Pancreas (tissue), 10 donors: ENCODE results near the gene KCNMA1. TPM values are rescaled to one million over a fixed set of nuclear protein-coding genes. Genes with fewer than 3 reads are reported as not detected.

Experiments used
- ATAC-seq, 4 donors: fragments of 200-7000 bp; cut with Tn5 transposase; one replicate each; pipeline versions ENCODE4 v1.8.0 to v1.9.1; 2020; ENCODE audit warnings: mild to moderate bottlenecking in 4 of 4, moderate library complexity in 4 of 4
- DNase-seq, 6 donors: peaks; one replicate each; pipeline ENCODE4 v3.0.0-alpha.2; 2020
- FAIRE-seq: peaks from 2 replicates; lab custom pipeline; 2012; peaks lifted over from hg19 to GRCh38; lab: Jason Lieb, UNC
- H3K27ac ChIP-seq, 4 donors: fragments of 200-600 bp; sonication (generic); 1 replicate in 3 of 4; 2 replicates in 1 of 4; pipeline versions ENCODE4 v1.5.0 to v1.8.0; 2020
- H3K27me3 ChIP-seq, 4 donors: fragments of 200-600 bp; one replicate each; pipeline ENCODE4 v1.8.0; 2021
- H3K36me3 ChIP-seq, 3 donors: fragments of 200-600 bp; sonication (generic) in 1 of 3; one replicate each; pipeline versions ENCODE4 v1.5.0 to v1.8.0; 2020 to 2021
- H3K4me1 ChIP-seq, 3 donors: fragments of 200-600 bp; one replicate each; pipeline ENCODE4 v1.8.0; 2021
- H3K4me3 ChIP-seq, 4 donors: fragments of 200-600 bp; sonication (generic) in 2 of 4; one replicate each; pipeline versions ENCODE4 v1.5.0 to v1.8.0; 2020 to 2021
- H3K9me3 ChIP-seq, 4 donors: fragments of 200-600 bp; one replicate each; pipeline ENCODE4 v1.8.0; 2021
- WGBS, 2 donors: extraction: QIAGEN DNeasy Blood & Tissue Kit; methylation state at CpG; one replicate each; pipeline ENCODE4 v1.1.7; 2013; 5-methylcytosine and 5-hydroxymethylcytosine counted together
- intact Hi-C, 3 donors: fragments of 100-400 bp; cut with DNase I; formaldehyde crosslinking; loops; one replicate each; pipeline versions ENCODE4 v1.11.1 to v1.14.2; 2022
- polyA plus RNA-seq, 2 donors: library from polyadenylated mRNA; stranded (reverse); fragments of 200-250 nt; gene quantifications; one replicate each; pipeline ENCODE4 v1.2.3, GENCODE V29; 2013
- total RNA-seq, 6 donors: library from RNA; stranded (reverse); fragmentation: NEBNext Ultra II Directional in 4 of 6; extraction: Animal tissue kit (Norgen Biotek cat#: 25700) in 4 of 6; gene quantifications; one replicate each; pipeline versions ENCODE4 v1.2.1 to v1.2.4, GENCODE V29; 2021 to 2023
- TF ChIP-seq, protein P1 (sequence below), 4 donors: fragments of 200-600 bp; sonication (generic) in 3 of 4; IDR thresholded peaks; one replicate each; pipeline versions ENCODE4 v1.5.0 to v1.8.0; 2021; ENCODE audit warnings: antibody characterized with exemption in 4 of 4
- donor health status: healthy with polysubstance abuse.
- donor health status: DM: no; HTN: no; CAD: no; lungs with moderate emphysema.
- donor health status: DM: no; HTN: no; CAD: no.
- donor health status: control.
- donor health status: control.
- donor health status: Bipolar disorder and iron deficiency.
- donor health status: DM: yes; HTN: yes; CAD: no.
- donor health status: DM: no; HTN: no; CAD: no.
- donor health status: DM: no; HTN: no; CAD: no.
- donor health status: DM: yes; HTN: yes; CAD: no.

The KCNMA1 gene
- total and polyA plus RNA-seq, 8 donors: 3.5 to 19.4 (median 9.3) TPM

DNA sequence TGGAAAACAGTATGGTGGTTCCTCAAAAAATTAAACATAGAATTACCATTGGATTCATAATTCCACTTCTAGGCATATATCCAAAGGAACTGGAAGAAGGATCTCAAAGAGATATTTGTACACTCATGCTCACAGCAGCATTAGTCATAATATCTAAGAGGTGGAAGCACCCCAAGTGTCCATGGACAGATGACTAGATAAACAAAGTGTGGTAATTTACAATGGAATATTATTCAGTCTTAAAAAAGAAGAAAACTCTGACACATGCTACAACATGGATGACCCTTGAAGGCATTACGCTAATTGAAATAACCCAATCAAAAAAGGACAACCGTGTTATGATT lies 594.2 kb downstream of the KCNMA1 start:
- 94 to 97% methylated on average over 2 of the region's 2 CpGs for WGBS, 2 donors
- H3K36me3 ChIP-seq: no peaks in the 10 kb centered on the region
- FAIRE-seq (no peak), DNase-seq (no peak), ATAC-seq (no peak)
- no peaks in the 10 kb centered on the region for H3K9me3 ChIP-seq
- intact Hi-C loops: no loop called here
- TF ChIP-seq, protein P1, sequence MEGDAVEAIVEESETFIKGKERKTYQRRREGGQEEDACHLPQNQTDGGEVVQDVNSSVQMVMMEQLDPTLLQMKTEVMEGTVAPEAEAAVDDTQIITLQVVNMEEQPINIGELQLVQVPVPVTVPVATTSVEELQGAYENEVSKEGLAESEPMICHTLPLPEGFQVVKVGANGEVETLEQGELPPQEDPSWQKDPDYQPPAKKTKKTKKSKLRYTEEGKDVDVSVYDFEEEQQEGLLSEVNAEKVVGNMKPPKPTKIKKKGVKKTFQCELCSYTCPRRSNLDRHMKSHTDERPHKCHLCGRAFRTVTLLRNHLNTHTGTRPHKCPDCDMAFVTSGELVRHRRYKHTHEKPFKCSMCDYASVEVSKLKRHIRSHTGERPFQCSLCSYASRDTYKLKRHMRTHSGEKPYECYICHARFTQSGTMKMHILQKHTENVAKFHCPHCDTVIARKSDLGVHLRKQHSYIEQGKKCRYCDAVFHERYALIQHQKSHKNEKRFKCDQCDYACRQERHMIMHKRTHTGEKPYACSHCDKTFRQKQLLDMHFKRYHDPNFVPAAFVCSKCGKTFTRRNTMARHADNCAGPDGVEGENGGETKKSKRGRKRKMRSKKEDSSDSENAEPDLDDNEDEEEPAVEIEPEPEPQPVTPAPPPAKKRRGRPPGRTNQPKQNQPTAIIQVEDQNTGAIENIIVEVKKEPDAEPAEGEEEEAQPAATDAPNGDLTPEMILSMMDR (IDR thresholded peaks at IDR 0.05): no peak
- H3K27me3 ChIP-seq: no peaks in the 10 kb centered on the region
- H3K4me3 ChIP-seq: no peak overlapping the region
- no peak overlapping the region for H3K27ac ChIP-seq
- no peaks in the 10 kb centered on the region for H3K4me1 ChIP-seq

DNA sequence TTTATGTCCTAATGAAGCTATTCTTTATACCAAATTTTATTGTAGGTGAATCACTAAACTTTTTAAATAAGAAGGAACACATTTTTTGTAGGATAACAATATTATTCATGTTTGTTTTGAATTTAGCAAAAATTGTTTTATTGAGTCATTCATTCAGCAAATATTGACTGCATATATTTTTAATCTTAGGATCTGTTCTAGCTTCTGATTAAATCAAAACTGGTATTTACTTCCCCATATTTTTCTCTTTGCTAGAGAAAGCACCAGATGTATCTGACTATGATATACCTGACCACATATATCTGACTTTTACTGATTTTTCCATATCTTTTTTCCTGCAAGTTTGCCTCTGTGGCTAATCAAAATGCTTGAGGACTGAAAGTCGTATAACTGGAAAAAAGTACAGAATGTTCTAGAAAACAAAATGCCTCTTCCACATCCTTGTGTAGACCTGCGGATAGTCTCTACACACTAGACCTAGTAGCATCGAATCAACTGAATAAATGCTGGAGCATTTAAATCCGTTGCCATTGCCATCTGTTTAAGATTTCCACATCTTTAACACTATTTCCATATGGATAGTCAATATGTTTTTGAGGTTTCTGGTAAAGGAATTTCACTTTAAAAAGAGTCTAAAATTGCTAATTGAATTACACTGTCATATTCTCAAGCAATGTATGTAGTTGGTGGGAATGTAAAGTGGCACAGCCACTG lies 594.7 kb downstream of the KCNMA1 start:
- DNase-seq (no peak), ATAC-seq (no peak), FAIRE-seq (peak; percentile 61)
- no peaks in the 10 kb centered on the region for H3K27me3 ChIP-seq
- 91 to 93% methylated on average over 4 of the region's 4 CpGs for WGBS, 2 donors
- H3K4me1 ChIP-seq: no peaks in the 10 kb centered on the region
- intact Hi-C loops: no loop called here
- no peaks in the 10 kb centered on the region for H3K9me3 ChIP-seq
- no peak overlapping the region for H3K27ac ChIP-seq
- no peaks in the 10 kb centered on the region for H3K36me3 ChIP-seq
- no peak overlapping the region for H3K4me3 ChIP-seq
- TF ChIP-seq, protein P1 (IDR thresholded peaks at IDR 0.05): no peak

DNA sequence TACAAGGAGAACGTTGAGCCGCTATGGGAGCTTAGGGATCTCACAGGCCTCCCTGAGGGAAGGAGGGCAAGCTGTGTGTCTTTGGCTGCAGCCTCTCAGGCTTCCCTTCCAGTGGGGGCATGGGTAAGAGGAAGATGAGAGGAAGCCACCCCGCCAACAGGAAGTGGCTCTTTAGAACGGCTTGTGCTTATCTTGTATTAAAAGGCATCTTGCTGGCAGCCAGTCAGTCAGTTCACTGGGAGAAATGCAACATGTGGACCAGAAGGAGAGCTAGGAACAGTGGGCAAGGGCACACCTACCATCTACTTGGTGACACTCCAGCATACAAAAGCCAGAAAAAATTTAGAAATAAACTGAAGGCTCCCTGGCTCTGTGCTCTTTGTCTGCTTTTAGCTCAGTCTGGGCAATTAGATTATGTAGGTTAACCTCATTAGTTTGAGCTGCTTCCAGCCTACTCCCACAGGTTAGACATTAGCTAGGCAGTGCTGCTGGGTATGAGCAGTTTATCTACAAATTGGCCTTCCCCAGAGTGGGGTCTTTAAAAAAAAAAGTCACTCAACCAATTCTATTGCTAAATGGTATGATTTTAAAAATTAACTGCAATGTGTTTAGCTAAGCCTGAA lies 595.9 kb downstream of the KCNMA1 start:
- DNase-seq: no peak
- H3K27ac ChIP-seq: no peak overlapping the region
- H3K4me3 ChIP-seq: no peak overlapping the region
- H3K4me1 ChIP-seq: no peaks in the 10 kb centered on the region
- intact Hi-C loops: no loop called here
- no peak for FAIRE-seq
- no peaks in the 10 kb centered on the region for H3K27me3 ChIP-seq
- no peak for ATAC-seq
- WGBS, 2 donors: 62 to 67% methylated on average over 4 of the region's 4 CpGs
- TF ChIP-seq, protein P1 (IDR thresholded peaks at IDR 0.05): no peak
- no peaks in the 10 kb centered on the region for H3K36me3 ChIP-seq
- H3K9me3 ChIP-seq: no peaks in the 10 kb centered on the region

DNA sequence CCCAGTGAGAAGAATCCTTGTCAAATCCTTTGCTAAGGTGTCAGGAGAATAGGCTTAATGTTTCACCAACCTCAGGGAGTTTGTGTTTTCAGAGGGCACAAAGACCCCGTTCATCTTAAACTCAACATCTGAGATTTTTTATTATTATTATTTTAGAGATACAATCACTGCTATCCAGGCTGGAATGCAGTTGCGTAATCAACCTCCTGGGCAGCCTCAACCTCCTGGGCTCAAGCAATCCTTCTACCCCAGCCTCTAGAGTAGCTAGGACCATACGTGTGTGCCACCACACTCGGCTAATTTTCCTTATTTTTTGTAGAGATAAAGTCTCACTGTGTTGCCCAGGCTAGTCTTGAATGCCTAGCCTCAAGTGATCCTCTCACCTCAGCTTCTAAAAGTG lies 599.2 kb downstream of the KCNMA1 start:
- TF ChIP-seq, protein P1 (IDR thresholded peaks at IDR 0.05): no peak
- WGBS, 2 donors: 84 to 86% methylated on average over 4 of the region's 4 CpGs
- no peaks in the 10 kb centered on the region for H3K4me1 ChIP-seq
- DNase-seq (no peak), ATAC-seq (no peak), FAIRE-seq (no peak)
- H3K27me3 ChIP-seq: no peaks in the 10 kb centered on the region
- H3K36me3 ChIP-seq: no peaks in the 10 kb centered on the region
- H3K9me3 ChIP-seq: no peaks in the 10 kb centered on the region
- no peak overlapping the region for H3K4me3 ChIP-seq
- intact Hi-C loops: no loop called here
- H3K27ac ChIP-seq: no peak overlapping the region
